B cell (primary cell): Measurements from ENCODE around the gene EEF2KMT. TPM values are rescaled to one million over a fixed set of nuclear protein-coding genes. Genes with fewer than 3 reads are reported as not detected.

Experiments used
- ATAC-seq: fragments of 200-7000 bp; cut with Tn5 transposase; one replicate; pipeline ENCODE4 v1.10.0; 2021; ENCODE audit warnings: low read depth, mild to moderate bottlenecking, moderate number of reproducible peaks, moderate library complexity
- CTCF ChIA-PET: fragments of 350-600 bp; sonication (Branson Sonifier 250); formaldehyde crosslinking; loops from one replicate; lab custom pipeline; 2021; ENCODE audit warnings: antibody characterized with exemption, inconsistent platforms; lab: Charles Lee
- POLR2A ChIA-PET: fragments of 350-600 bp; sonication (Branson Sonifier 250); formaldehyde crosslinking; loops from one replicate; lab custom pipeline; 2021; ENCODE audit warnings: antibody characterized with exemption; lab: Charles Lee
- DNase-seq: peaks from one replicate; pipeline ENCODE4 v3.0.0; 2013
- H2AFZ ChIP-seq: 2 replicates; pipeline ENCODE4 v1.6.1; 2012; ENCODE audit warnings: mild to moderate bottlenecking, low read depth, low read length; ENCODE audit not compliant: insufficient read depth, poor library complexity, severe bottlenecking
- H3K27ac ChIP-seq, 2 donors: 1 replicate in 1 of 2; 2 replicates in 1 of 2; pipeline ENCODE4 v1.5.1; 2012 to 2013; ENCODE audit warnings: low read length in 2 of 2, mild to moderate bottlenecking in 2 of 2, moderate library complexity in 1 of 2
- H3K27me3 ChIP-seq, 4 experiments: fragments of 200-600 bp in 1 of 4; sonication (generic) in 1 of 4; replicated peaks in 1 of 4; 1 replicate in 2 of 4; 2 replicates in 2 of 4; pipeline versions ENCODE4 v1.6.1 to v1.7.0; 2013 to 2016; ENCODE audit warnings: low read length in 3 of 4, mild to moderate bottlenecking in 2 of 4, mixed read lengths in 1 of 4, moderate library complexity in 1 of 4; ENCODE audit not compliant: insufficient read depth in 4 of 4, control insufficient read depth in 3 of 4; ENCODE audit errors: control extremely low read depth in 1 of 4
- H3K36me3 ChIP-seq, 2 experiments: replicated peaks in 1 of 2; 1 replicate in 1 of 2; 2 replicates in 1 of 2; pipeline versions ENCODE4 v1.6.1 to v1.7.1; 2013; ENCODE audit warnings: low read length in 1 of 2; ENCODE audit not compliant: insufficient read depth in 2 of 2, control insufficient read depth in 1 of 2; ENCODE audit errors: control extremely low read depth in 1 of 2, extremely low read depth in 1 of 2
- H3K4me1 ChIP-seq, 2 donors: fragments of 200-600 bp in 1 of 2; sonication (generic) in 1 of 2; 1 replicate in 1 of 2; 2 replicates in 1 of 2; pipeline versions ENCODE4 v1.5.1 to v1.6.1; 2013 to 2017; ENCODE audit warnings: low read length in 2 of 2; ENCODE audit not compliant: control insufficient read depth in 2 of 2, insufficient read depth in 2 of 2
- H3K4me2 ChIP-seq: replicated peaks from 2 replicates; pipeline ENCODE3; 2012; ENCODE audit warnings: mild to moderate bottlenecking, low read depth, low read length; ENCODE audit not compliant: poor library complexity, severe bottlenecking
- H3K4me3 ChIP-seq, 5 experiments: fragments of 200-600 bp in 1 of 5; sonication (generic) in 1 of 5; 1 replicate in 3 of 5; 2 replicates in 2 of 5; pipeline versions ENCODE4 v1.5.1 to v1.7.0; 2011 to 2016; ENCODE audit warnings: low read length in 4 of 5, mild to moderate bottlenecking in 4 of 5, low read depth in 2 of 5, control low read depth in 1 of 5, moderate library complexity in 1 of 5; ENCODE audit not compliant: insufficient read depth in 1 of 5; ENCODE audit errors: control extremely low read depth in 1 of 5, extremely low read depth in 1 of 5
- H3K79me2 ChIP-seq: fragments of 200-600 bp; sonication (generic); one replicate; pipeline ENCODE4 v1.6.0; 2016; ENCODE audit warnings: low read length; ENCODE audit not compliant: control insufficient read depth, insufficient read depth
- H3K9ac ChIP-seq: fragments of 200-600 bp; sonication (generic); 2 replicates; pipeline ENCODE4 v1.6.1; 2017; ENCODE audit warnings: mild to moderate bottlenecking, low read length, moderate library complexity
- H3K9me3 ChIP-seq, 3 donors: one replicate each; pipeline versions ENCODE4 v1.6.1 to v1.7.1; 2013; ENCODE audit warnings: low read length in 2 of 3; ENCODE audit not compliant: control insufficient read depth in 2 of 3, insufficient read depth in 1 of 3; ENCODE audit errors: control extremely low read depth in 1 of 3
- H4K20me1 ChIP-seq: 2 replicates; pipeline ENCODE4 v1.6.0; 2012; ENCODE audit warnings: mild to moderate bottlenecking, low read length; ENCODE audit not compliant: insufficient read depth, control insufficient read depth, poor library complexity, severe bottlenecking
- H3K27ac Mint-ChIP-seq: one replicate; pipeline ENCODE4 v1.8.0; 2021; ENCODE audit warnings: mixed read lengths
- H3K27me3 Mint-ChIP-seq: one replicate; pipeline ENCODE4 v1.8.0; 2021; ENCODE audit warnings: mixed read lengths
- H3K4me1 Mint-ChIP-seq: one replicate; pipeline ENCODE4 v1.8.0; 2021; ENCODE audit warnings: mixed read lengths
- H3K4me3 Mint-ChIP-seq: one replicate; pipeline ENCODE4 v1.8.0; 2021; ENCODE audit warnings: mixed read lengths
- H3K9me3 Mint-ChIP-seq: one replicate; pipeline ENCODE4 v1.8.0; 2022; ENCODE audit warnings: mixed read lengths; ENCODE audit not compliant: insufficient read depth
- EZH2 ChIP-seq: IDR thresholded peaks from 2 replicates; pipeline ENCODE4 v1.6.1; 2012; ENCODE audit warnings: borderline replicate concordance, low read depth, mild to moderate bottlenecking, moderate library complexity, low read length; ENCODE audit not compliant: insufficient read depth, poor library complexity, severe bottlenecking
- WGBS: methylation state at CpG from one replicate; pipeline ENCODE4 v1.1.5; 2013; ENCODE audit warnings: missing lambda C conversion rate; ENCODE audit not compliant: insufficient coverage; 5-methylcytosine and 5-hydroxymethylcytosine counted together
- intact Hi-C: fragments of 100-400 bp; cut with micrococcal nuclease; formaldehyde crosslinking; loops from one replicate; pipeline ENCODE4 v1.10.0; 2022
- polyA plus RNA-seq: library from polyadenylated mRNA; depleted of rRNA; stranded (reverse); fragments of >200 nt; gene quantifications from 2 replicates; pipeline ENCODE4 v1.2.3, GENCODE V29; 2012
- total RNA-seq, 2 donors: library from RNA; stranded (reverse); fragments of 120-200 nt in 1 of 2; gene quantifications; 1 replicate in 1 of 2; 2 replicates in 1 of 2; pipeline versions ENCODE4 v1.2.3 to v1.2.4, GENCODE V29; 2013 to 2022
- TF ChIP-seq, protein P1 (sequence below): fragments of 200-600 bp; IDR thresholded peaks from one replicate; pipeline ENCODE4 v1.8.0; 2022; ENCODE audit warnings: antibody characterized with exemption, mild to moderate bottlenecking

EEF2KMT gene
- total and polyA plus RNA-seq, 2 donors (not counting 1 experiment from before 2014, with no cell fraction given): 7.8 to 8.0 TPM

DNA sequence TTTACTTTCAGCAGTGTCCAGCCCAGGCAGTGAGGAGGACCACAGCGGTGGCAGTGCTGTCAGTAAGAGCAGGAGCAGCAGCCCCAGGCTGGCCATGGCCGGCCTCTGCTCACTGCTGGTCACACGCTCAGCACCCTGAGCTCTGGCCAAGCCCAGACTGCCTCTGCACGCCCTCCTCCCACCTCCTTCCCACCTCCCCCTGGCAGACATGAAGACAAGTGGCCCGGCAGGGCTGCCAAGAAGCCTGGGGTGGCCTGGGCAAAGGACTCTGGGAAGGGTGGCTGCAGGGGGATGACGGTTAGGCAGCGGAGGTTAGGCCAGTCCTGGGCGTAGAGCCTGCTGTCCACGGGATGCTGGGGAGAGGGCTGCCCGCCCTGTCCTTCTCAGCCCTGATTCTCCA lies 31.8 kb downstream of the EEF2KMT start, which contains the start of gene C16orf89:
Gene C16orf89, minus strand, starts transcription at position 144 of the 400 bp plus-strand sequence. Its CDS starts 48 bp downstream, at position 96.
- Histone ChIP-seq H3K9ac (no peak within 1 kb of the TSS), H3K27me3 (peaks cover 0 to 7% (median 0%) of the 10 kb centered on the region in 4 experiments), H3K9me3 (no peaks in the 10 kb centered on the region), H3K4me3 (no peak within 1 kb of the TSS), H3K36me3 (no peaks in the 10 kb centered on the region), H3K79me2 (no peaks in the 10 kb centered on the region), H3K27ac (no peak within 1 kb of the TSS), H2AFZ (no peak within 1 kb of the TSS), H3K4me2 (no peak within 1 kb of the TSS), H4K20me1 (no peaks in the 10 kb centered on the region), H3K4me1 (no peaks in the 10 kb centered on the region)
- ChIA-PET POLR2A (no interaction called here), CTCF (no interaction called here)
- WGBS: 93% methylated on average over 6 of the region's 10 CpGs
- no peak within 1 kb of the TSS for H3K27ac Mint-ChIP-seq
- DNase-seq (no peak), ATAC-seq (no peak)
- H3K9me3 Mint-ChIP-seq: no peaks in the 10 kb centered on the region
- TF ChIP-seq, protein P1, sequence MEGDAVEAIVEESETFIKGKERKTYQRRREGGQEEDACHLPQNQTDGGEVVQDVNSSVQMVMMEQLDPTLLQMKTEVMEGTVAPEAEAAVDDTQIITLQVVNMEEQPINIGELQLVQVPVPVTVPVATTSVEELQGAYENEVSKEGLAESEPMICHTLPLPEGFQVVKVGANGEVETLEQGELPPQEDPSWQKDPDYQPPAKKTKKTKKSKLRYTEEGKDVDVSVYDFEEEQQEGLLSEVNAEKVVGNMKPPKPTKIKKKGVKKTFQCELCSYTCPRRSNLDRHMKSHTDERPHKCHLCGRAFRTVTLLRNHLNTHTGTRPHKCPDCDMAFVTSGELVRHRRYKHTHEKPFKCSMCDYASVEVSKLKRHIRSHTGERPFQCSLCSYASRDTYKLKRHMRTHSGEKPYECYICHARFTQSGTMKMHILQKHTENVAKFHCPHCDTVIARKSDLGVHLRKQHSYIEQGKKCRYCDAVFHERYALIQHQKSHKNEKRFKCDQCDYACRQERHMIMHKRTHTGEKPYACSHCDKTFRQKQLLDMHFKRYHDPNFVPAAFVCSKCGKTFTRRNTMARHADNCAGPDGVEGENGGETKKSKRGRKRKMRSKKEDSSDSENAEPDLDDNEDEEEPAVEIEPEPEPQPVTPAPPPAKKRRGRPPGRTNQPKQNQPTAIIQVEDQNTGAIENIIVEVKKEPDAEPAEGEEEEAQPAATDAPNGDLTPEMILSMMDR: no peak
- TF ChIP-seq EZH2: no peak
- no peak within 1 kb of the TSS for H3K4me3 Mint-ChIP-seq
- no peaks in the 10 kb centered on the region for H3K4me1 Mint-ChIP-seq
- intact Hi-C loops: no loop called here
- peaks cover 10% of the 10 kb centered on the region for H3K27me3 Mint-ChIP-seq

DNA sequence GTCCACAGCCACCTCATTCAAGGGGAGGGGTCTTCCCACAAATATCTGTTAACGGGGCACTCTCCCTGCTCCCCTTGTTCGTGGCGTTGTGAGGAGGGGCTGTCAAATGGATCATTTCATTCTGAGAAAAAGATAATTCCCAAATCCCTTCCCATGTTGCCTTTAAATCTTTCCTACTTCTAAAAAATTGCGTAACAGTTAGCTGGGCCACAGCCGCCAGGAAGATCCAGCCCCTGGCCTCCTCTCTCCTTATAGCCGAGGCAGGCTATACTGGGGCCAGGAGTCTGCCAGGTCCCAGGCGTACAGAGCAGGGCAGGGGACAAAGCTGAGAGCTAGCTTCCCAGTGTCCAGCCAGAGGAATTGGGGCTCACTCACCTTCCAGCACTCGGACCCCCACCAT lies 32.3 kb downstream of the EEF2KMT start:
- H3K4me2 ChIP-seq: no peak overlapping the region
- DNase-seq (no peak), ATAC-seq (no peak)
- H3K27me3 ChIP-seq: peaks cover 0 to 7% (median 0%) of the 10 kb centered on the region in 4 experiments
- H3K4me3 ChIP-seq: no peak overlapping the region
- intact Hi-C loops: no loop called here
- H3K27ac ChIP-seq: no peak overlapping the region
- no peak for TF ChIP-seq EZH2
- TF ChIP-seq, protein P1: no peak
- no peaks in the 10 kb centered on the region for H3K4me1 ChIP-seq
- no peak overlapping the region for H3K4me3 Mint-ChIP-seq
- H2AFZ ChIP-seq: no peak overlapping the region
- 92% methylated on average over 5 of the region's 8 CpGs for WGBS
- no peaks in the 10 kb centered on the region for H4K20me1 ChIP-seq
- H3K79me2 ChIP-seq: no peaks in the 10 kb centered on the region
- no peaks in the 10 kb centered on the region for H3K36me3 ChIP-seq
- ChIA-PET CTCF (no interaction called here), POLR2A (no interaction called here)
- no peak overlapping the region for H3K27ac Mint-ChIP-seq
- no peaks in the 10 kb centered on the region for H3K9me3 ChIP-seq
- H3K27me3 Mint-ChIP-seq: peaks cover 10% of the 10 kb centered on the region
- no peaks in the 10 kb centered on the region for H3K9me3 Mint-ChIP-seq
- H3K4me1 Mint-ChIP-seq: no peaks in the 10 kb centered on the region
- H3K9ac ChIP-seq: no peak overlapping the region
